Stimulated activated CD8-positive, alpha-beta memory T cell treated with anti-CD3 and anti-CD28 coated beads, Interleukin-7, amount 100 ng/mL, for 24 hours (primary cell): ENCODE results near the gene GALP.
A peak's percentile ranks its signal among the peaks of the same experiment; 100 is the strongest.
"Not testable (repeated sequence)": the region's sequence is repeated elsewhere in the genome, so short reads cannot be mapped to it uniquely, and the experiment has no call there.

Experiments
- DNase-seq: peaks from one replicate; pipeline ENCODE4 v3.0.0-alpha.2; 2020; ENCODE audit warnings: low read depth

The GALP gene

DNA sequence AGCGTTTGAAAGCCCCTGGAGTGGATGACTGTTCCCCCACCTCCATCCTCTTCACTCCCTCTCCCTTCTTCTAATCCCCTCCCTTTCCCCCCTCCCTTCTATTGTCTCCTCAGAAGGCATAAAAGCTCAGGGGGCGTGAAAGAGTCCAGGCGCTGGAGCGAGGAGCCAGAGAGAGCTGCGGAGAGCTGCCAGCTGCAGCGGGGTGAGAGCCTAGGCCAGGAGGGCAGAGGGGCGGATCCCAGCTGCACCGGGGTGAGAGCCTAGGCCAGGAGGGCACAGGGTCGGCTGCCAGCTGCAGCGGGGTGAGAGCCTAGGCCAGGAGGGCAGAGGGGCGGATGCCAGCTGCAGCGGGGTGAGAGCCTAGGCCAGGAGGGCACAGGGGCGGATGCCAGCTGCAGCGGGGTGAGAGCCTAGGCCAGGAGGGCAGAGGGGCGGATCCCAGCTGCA lies at the start of gene GALP:
TSS of gene GALP (plus strand) at position 148 of the 447 bp plus-strand sequence. CDS start 1,101 bp downstream, outside the sequence.
- DNase-seq = not testable (repeated sequence)

DNA sequence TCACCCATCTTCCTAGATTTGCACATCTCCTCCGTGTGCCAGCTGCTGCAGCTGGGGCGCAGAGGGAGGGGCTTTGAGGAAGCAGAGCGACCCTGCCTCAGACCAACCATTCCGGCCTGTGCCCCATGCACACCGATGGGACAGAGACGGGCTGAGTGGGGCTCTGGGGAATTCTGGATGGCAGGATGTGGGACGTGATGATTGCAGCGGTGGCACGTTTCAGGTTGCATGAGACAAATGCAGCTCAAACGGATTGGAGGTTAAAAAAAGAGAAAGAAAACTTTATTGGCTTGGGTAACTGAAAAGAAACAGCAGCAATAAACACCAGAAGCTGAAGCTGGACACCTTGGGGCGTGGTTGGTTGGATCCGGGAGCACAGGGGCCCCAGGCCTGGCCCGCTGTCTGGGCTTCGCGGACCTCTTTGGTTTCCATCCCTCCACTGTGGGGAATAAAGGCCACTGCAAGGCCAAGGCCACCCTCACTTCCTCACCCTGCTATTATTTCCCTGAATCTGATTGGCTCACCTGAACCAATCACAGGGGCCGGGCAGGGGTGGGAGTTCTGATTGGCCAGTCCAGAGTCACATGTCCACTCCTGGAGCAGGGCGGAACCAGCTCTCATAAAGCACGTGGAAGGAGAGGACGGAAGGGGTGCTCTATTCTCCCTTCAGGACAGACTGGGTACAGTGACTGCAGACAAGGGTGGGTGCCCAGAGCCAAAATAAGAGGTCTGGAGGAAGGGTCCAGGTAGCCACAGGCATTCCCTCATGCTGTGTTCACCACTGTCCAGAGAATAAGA lies 48.6 kb upstream of the GALP start:
- DNase-seq = no peak

DNA sequence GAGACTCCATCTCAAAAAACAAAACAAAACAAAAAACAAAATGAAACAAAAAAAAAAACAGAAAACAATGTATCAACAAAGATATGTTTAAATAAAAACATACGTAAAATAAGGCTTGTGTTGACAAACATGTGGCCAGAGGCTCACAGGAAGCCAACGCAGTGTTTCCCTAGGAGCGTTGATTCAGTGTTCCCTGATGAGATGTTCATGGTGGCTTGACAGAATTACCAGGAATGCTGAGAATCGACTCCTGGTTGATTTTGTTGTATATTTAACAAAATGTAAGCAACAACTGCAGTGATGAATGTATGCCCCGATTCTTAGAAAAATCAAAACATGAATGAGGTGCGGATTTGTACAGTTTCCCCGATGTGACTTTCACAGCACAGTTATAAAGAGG lies 45.8 kb upstream of the GALP start:
- DNase-seq = no peak

DNA sequence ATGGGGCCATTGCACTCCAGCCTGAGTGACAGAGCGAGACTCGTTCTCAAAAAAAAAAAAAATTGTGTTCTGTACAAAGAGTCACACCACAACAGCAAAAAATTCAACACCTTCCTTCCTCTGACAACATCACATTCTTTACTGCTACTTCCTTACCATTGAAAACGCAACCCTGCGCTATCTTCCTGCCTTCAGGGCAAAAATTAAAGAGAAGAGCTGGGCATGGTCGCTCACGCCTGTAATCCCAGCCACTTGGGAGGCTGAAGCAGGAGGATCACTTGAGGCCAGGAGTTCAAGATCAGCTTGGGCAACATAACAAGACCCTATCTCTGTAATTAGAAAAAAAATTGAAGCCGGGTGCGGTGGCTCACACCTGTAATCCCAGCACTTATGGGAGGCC lies 44.2 kb upstream of the GALP start:
- DNase-seq = no peak

DNA sequence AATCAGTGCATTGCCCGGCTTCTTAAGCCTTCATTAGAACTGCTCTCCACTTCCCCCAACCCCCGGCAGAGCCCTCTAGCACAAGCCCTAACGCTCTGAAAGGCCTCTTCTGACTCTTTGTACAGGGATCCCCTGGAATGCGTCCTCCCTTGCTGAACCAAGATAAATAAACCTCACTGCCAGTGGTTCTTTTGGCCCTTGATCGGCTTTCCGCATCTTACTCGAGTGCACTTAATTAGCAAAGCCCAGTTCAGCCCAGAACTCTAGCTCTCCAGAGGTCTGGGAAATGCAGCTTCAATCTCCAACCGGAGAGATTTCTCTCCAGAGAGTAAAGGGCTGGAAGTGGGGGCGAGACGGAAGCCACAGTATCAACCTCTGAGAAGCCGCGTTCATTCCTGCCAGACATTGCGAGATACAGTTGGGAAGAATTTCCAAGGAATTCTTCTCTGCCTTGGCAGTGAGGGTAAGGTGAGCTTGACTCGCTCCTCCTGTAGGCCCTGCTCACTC lies 43.4 kb upstream of the GALP start:
- DNase-seq = no peak

DNA sequence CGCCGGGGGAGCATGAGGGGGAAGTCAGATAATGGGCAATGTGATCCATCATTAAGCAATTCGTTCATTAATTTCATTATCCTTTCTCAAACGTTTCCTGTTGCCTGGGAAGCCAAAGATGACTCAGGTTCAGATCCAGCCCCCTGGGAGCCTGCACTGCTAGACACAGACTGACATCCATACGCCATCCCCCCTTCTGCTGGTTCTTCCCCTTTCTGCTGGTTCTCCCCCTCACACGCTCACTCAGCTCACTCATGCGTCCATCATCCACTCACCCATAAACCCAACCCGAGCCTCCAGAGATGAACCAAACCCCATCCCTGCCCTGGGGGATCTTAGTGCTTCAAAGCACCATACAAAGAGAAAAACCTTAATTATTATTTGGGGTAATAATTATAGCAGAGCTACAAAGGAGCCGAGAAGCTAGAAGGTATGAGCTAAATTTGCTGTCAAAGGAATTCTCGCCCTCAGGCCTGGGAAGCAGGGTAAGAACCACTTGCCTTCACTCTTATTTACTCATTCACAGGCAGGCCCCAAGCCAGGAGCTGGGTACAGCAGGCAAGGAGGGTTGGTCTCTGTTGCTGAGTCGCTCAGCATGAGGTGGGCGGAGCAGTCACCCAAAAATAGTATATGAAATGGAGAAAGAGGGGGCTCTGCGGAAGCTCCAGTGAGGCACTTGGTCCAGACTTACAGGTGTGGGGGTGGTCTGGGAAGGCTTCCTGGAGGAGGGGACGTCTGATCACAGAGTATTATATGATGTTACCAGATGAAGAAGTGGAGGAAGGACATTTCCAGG lies 41.8 kb upstream of the GALP start:
- no peak for DNase-seq

DNA sequence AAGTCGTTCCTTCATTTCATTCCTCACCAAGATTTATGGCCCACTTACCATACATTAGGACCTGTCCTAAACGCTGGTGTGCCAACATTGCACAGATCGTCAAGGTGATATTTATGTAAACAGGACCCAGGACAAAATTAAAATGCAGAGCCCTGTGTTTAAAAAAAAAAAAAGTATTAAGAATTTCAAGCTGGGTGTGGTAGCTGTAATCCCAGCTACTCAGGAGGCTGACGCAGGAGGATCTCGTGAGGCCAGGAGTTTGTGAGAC lies 41.2 kb upstream of the GALP start:
- DNase-seq = no peak

DNA sequence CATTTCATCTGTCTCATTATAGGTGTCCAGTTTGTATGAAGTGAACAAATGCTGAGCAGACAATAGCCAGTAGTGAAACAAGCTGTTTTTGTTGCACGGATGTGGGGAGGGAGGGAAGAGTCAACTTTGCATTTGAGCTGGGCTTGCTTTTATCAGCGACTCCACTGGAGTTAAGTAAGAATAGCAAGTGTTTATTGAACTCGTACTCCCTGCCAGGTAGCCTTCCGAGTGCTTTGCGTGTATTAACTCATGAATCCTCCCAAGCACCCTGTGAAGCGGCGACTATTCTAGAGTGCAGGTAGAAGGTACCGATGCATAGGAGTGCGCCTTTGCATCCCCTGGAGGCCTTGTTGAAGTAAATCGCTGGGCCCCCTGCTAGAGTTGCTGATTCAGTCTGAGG lies 39.4 kb upstream of the GALP start:
- DNase-seq = no peak

DNA sequence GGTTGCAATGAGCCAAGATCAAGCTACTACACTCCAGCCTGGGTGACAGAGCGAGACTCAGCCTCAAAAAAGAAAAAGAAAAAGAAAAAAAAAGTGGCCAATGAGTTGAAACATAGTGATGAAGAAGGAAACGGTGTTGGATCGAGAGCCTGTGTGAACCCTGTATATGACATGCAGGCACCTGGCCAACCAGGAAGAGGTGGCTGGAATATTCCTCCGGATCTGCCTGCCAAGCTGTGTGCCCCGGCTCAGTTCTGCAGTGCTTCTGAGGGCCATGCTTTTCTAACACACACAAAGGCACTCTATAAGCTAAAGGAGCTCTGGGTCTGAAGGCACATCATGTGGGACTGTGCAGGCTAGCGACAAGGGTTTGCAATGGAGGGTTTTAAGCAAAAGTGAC lies 38.4 kb upstream of the GALP start:
- no peak for DNase-seq

DNA sequence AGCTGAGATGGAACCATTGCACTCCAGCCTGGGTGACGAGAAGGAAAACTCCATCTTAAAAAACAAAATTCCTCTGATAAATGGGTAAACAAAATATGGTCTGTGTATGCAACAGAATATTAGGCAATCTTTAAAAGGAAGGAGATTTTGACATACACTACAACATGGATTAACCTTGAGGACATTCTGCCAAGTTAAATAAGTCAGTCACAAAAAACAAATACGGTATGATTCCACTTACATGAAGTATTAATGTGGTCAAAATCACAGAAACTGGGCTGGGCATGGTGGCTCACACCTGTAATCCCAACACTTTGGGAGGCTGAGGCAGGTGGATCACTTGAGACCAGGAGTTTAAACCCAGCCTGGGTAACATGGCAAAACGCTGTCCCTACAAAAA lies 37.7 kb upstream of the GALP start:
- no peak for DNase-seq

DNA sequence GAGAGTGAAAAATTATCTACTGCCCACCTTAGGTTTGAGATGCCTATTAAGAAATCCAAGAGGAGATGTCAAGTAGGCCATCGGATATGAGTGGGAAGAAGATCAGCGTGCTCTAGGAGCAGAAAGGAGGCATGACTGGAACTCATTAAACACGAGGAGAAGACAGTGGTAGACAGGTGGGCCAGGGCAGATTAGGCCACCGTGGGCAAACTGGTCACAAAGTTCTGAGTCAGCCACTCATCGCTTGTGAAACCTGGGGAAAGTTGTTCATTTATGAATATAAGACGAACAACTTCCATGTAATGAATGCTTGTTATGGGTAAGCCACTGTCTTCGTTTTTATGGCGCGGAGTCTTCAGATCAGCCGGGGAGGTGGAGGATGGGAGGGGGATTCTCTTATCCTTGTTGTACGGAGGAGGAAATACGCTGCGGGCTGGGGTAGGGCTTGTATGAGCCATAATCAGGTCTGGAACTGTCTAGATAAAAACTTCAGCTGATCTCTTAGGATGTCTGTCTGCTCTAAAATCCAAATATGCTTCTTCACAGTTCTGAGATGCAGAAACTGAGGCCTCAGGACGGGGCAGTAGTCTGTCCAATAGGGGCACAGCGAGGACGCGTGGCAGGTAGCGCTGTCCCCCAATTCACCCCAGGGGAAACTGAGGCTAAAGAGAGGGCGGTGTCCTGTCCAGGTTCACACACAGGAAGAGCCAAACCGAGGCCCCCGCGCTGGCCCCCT lies 35.8 kb upstream of the GALP start:
- no peak for DNase-seq

DNA sequence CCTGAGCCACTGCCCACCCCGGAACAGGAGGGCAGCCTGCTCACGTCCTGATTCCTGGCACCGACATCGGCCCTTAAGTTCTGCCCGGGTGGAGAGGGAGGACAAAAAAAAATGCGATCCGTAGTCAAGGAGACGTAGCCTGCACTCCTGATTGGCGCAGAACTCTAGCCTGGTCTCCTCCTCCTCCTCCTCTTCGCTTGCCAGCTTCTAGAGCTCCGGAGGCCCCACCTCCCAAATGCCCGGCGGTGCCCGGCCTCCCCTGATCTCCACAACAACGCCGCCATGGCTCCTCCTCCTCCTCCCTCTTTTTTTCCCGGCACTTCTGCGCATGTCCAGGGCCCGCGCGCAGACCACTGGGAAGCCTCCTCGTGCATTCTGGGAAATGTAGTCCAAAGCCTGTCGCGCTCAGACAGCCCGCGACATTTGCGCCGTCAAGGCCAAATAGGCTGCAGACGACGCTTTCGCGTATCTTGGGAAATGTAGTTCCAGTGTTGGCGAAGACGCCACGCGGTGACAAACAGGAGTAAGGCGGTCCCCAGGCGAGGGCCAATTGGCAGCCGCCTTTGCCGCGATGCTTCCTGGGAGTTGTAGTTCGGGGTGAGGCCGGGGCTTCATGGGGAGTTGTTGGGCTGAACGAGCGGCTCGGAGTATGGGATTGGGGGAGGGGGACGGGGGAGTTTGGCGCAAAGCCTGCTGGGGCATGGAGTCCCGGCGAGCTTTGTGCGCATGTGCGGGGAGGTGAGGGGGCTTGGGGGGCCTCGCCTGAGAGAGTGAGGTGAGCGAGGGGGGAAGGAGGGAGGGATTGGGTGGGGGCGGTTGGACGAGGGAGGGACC lies 35.0 kb upstream of the GALP start, which contains the start of gene ZNF444:
TSS of gene ZNF444 (plus strand) at position 705 of the 834 bp plus-strand sequence. CDS start 5,625 bp downstream, outside the sequence.
- peak; percentile 98 for DNase-seq

DNA sequence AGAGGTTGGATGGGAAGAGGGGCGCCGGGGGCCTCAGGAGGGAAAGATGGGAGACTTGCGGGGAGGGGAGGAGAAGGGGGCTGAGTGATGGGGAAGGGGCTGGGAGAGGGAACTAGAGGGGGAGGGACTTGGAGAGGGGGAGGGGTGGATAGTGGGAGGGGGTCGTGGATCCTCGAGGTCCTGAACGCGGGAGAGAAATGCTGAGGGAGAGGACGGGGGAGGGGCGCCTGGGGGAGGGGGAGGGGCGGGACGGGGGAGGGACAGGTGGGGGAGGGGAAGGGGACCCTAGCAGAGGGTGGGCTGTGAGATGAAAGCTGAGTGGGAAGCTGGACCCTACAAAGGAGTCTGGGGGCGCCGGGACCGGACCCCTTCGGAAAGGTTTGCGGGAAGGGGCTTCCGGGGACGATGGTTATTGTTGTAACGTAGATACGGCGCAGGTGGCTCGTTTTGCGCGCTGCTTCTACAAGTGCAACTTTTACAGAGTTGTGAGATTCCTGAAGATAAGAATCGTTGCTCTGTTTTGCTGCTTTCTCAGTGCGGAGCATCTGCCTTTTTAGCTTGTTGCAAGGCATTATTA lies 34.3 kb upstream of the GALP start:
- no peak for DNase-seq

DNA sequence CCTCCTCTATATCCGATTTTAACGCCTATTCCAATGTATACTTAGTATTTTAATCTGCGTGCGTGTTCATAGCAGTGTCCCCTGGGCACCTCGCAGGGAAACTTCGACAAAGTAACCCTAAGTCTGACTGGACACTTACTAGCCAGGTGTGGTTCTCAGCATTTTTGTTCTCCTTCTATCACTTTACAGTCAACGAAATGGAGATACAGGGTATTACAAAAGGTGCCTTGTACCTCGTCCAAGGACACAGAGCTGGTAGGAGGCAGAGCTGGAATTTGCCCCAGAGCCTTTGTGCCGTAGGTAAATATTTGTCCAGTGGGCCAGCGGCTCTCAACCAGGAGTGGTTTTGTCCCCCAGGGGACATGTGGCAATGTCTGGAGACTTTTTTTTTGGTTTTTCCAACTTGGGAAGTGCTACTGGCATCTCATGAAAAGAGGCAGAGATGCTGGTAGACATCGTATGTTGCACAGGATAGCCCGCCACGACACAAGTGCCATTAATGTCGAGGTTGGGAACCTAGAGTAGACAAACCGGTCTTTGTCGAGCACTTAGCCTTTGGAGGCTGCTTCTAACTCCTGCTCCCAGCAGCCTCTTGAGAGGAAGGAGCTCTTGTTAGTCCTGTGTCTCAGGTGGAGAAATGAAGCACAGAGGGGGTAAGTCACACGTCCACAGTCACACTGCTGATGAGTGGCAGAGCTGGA lies 33.6 kb upstream of the GALP start:
- no peak for DNase-seq

DNA sequence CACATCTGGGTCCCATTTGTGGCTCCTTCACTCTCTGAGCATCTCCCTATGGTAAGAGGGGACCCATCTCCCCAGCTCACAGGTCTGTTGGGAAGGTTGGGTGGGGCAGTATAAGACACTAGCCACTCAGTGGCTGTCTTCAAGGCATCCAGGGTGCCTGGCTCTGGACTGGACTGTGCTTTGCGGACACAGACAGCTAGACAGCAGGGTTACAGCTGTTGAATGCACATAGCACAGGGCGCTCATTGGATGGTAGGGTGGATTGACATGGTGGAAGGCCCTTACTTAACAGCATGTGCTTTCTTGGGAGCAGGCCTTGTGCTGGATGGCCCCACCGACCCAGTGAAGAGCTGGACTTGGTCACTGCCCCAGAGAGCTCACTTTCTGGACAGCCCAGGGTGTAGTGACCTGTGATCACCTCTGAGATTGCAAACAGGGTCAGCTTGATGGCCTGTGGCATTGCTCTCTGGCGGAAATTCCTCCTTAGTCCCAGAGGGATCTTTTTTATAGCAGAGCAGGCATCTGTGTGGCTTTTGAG lies 32.8 kb upstream of the GALP start:
- no peak for DNase-seq

DNA sequence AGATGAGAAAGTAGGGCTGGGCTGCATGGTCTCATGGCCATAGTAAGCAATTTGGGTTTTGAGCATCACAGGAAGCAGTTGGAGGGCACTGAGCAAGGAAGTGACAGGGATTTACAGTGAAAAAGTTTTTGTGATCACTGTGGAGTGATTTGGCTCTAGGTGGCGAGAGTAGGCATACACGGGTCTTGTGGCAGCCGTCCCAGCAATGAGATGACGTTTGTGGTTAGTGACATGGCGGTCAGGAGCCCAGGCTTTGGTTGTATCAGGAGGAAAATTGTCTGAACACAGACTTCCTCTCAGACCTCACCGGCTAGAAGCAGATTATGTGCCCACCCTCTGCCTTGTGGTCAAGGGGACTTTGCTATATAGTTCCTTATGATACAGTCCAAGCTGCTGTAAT lies 31.4 kb upstream of the GALP start:
- DNase-seq = no peak

DNA sequence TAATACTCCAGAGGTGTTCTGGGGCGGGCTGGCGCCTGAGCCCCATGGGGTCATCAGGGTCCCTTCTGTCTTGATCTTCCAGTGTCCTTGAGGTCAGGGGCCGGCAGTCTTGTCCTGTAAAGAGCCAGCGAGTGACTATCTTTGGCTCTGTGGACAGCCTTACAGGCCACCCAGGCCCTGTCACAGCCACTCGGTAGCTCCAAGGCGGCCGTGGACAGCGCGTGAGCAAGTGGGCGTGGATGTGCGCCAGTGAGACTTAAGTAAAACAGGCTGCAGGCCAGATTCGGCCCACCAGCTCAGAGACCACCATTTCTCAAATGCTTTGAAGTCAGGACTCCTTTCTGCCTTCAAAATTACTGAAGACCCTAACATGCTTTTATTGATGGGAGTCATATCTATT lies 31.0 kb upstream of the GALP start:
- DNase-seq = no peak

DNA sequence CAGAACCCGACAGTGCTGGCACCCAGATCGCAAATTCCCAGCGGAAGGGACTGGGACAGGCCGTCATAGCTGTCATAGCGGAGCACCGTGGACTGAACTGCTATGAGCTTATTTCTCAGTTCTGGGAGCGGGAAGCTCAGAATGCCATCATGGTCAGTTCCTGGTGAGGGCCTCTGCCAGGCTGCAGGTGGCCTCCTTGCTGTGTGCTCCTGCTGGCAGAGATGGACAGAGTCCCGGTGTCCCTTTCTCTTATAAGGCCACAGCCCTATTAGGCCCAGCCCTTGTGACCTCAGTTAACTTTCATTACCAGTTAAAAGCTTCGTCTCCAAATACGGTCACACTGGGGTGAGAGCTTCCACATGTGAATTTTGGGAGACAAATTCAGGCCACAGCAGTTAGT lies 30.1 kb upstream of the GALP start:
- DNase-seq = no peak

DNA sequence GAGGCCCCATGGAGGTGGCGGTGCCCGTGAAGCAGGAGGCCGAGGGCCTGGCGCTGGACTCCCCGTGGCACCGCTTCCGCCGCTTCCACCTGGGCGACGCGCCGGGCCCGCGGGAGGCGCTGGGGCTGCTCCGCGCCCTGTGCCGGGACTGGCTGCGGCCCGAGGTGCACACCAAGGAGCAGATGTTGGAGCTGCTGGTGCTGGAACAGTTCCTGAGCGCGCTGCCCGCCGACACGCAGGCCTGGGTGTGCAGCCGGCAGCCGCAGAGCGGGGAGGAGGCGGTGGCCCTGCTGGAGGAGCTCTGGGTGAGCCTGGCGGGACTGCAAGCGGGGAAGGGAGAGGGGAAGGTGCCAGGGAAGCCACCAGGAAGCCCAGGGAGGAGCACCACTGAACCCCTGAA lies 28.9 kb upstream of the GALP start:
- DNase-seq = no peak

DNA sequence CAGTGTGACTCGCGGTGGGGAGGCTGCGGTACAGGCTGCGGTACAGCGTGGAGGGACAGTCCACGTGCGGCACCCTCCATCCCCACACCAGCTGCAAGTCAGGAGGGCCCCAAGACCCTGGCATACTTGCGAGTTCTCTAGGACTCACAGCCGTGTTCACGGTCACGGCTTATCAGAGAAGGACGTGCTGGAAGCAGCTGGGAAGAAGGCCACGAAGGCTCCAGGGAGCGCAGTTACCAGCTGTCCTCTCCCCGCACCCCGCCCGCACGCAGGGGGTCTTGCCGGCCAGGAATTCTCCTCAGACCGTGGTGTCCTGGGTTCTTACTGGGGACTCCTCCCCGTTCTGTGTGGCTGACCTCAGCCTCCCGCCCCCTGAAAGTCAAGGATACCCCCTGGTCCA lies 28.5 kb upstream of the GALP start:
- DNase-seq = no peak
